Measurements from ENCODE around the gene IL22RA1.

IL22RA1 gene, protein sequence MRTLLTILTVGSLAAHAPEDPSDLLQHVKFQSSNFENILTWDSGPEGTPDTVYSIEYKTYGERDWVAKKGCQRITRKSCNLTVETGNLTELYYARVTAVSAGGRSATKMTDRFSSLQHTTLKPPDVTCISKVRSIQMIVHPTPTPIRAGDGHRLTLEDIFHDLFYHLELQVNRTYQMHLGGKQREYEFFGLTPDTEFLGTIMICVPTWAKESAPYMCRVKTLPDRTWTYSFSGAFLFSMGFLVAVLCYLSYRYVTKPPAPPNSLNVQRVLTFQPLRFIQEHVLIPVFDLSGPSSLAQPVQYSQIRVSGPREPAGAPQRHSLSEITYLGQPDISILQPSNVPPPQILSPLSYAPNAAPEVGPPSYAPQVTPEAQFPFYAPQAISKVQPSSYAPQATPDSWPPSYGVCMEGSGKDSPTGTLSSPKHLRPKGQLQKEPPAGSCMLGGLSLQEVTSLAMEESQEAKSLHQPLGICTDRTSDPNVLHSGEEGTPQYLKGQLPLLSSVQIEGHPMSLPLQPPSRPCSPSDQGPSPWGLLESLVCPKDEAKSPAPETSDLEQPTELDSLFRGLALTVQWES
- 0 reads per million in 3 experiments for total RNA-seq

DNA sequence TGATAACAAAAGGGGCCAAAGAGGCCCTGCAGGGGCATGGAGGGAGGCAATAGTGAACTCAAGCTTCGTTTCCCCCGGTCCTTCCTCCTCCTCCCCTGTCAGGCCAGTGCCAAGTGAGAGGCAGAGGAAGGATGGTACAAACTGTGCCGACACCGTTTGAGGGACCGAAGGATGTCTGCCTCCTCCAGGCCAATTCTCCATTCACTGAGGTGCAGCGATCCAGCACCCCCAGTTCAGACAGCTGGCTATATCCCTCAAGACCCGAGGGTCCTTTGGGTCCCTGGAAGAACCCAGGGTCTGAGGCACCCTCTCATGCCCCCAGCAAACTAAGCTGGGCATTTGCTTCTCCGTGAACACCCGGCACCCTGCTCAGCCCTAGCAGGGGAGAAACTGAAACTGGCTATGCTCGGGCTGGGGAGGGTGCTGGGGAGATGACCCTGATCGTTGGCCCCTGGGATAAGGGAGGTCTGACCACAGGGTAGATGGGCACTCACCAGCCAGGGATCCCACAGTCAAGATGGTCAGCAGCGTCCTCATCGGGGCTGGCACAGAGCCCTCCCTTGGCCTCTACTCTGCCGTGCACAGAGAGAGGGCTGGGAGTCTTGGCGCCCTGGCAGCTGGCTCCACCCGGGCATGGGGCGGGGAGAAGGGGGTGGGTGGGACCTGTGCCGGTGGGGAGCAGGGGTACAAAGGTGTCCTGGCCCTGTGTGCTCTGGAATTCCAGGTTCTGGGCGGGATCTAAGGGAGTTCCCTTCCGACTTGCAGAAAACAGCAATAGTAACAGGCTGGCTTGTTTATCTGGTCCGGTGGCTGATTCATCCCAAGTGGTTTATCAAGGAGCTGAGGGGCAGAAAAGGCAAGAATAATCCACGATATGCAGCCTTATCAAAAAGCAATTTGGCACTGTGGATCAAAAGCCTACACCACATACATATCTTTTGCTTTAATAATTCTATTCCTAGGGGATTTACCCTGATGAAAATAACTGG lies at the start of gene IL22RA1:
Gene IL22RA1 (minus strand): TSS at position 595 of the 989 bp plus-strand sequence. CDS start 58 bp downstream, at position 537.
- no peak for DNase-seq

DNA sequence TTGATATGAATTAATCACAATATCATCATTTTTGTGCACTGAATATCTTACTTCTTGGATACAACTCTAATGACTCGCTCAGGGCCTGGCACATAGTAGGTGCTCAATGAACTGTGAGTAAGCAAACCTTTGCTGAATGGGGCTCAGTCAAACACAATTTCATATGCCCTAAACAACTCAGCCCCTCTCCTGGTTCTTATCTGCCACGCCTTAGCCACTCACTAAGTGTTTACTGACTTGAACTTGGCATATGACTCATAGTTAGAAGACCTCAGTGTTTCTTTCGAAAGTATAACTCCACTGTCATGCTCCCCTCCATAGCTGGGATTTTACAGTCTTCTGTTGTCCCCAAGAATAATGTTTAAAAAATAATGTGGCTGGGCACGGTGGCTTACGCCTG lies 48.9 kb upstream of the IL22RA1 start:
- no peak for DNase-seq

DNA sequence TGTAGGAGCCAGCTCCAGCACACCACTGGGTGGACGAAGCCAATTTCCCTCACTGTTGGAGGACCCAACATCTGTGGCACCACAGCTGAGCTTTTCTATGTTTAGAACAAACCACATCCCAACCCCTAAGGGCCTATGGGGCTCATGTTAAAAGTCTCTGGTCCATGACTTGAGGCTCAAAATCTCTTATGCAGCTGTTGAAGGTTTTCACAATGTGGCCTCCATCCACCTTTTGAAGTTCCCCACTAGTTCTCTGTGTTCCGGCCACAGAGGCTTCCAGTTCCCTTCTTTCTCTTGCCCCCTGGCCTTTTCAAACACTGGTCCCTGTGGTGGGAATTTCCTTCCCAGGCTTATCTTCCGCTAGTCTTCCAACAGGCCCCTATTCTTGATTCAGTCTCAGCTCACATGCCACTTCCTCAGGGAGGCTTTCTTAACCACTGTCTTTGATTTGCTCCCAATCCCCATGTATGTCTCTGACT lies 48.1 kb upstream of the IL22RA1 start:
- DNase-seq, result no peak

DNA sequence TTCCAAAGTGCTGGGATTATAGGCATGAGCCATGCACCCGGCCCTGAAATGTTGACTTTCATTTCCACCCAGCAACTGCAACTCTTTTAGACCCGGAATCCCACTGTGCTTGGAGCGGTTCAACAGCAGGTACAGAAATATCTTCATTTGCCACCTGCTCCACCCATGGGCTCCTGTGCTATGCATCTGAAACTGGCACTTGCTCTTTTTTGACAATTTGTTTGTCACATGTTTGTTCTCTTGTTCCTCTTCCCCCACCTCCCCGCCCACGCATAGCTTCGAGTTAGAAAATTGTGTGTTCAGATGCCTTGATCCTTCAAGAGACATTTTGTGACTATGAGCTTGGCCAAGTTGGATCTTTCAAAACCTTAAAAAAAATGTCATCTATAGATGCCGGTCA lies 46.6 kb upstream of the IL22RA1 start:
- no peak for DNase-seq

DNA sequence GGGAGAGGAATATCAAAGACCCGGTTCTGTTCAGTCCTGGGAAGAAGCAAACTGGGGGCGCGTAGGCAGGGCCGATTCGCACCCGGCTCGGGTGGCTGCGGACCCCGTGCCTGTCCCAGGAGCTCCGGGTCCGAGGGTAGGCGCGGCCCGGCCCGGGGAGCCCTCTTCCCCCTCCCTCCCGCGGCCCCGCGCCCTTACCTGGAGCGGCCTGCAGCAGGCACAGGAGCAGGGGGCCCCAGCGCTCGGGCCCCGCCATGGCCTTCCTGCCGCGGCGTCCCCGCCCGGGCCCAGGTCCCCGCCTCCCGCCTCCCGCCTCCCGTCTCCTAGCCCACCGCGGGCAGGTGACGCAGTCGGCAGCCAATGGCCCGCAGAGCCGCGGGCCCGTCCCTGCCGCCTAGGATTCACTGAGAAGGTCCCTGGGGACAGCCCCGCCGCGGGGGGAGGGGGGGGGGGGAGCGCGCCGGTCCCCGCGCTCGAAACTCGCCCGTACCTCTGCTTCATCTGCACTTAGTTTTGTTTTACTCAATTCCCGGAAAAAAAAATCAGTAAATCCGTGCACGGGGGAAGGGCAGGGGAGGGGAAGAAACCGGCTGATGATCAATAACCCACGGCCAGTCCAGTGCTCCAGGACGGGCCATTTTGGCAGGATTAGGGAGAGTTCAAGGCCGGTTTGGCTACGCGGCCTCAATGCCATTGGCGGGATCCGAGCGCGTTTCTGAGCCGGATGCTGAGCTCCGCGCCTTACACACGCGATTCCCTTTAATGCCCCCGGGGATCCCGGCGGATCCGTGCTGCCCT lies 44.3 kb upstream of the IL22RA1 start, which contains the start of gene IFNLR1:
Gene IFNLR1 (minus strand): TSS at position 297 of the 798 bp plus-strand sequence. CDS start 41 bp downstream, at position 256.
- DNase-seq, result peak; percentile 52

DNA sequence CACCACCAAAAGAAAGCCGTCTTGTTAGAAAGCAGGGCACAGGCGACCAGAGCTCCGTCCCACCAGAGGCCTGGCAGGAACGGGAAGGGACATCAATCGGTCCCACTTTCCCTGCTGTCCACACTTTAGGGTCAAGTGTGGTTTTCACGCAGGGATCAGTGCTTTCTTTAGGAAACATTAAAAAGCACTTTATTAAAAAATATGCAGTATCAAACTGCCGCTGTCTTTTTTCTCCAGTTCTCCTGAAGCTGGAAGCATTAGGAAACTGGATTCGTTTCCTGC lies 43.7 kb upstream of the IL22RA1 start:
- DNase-seq, result no peak

DNA sequence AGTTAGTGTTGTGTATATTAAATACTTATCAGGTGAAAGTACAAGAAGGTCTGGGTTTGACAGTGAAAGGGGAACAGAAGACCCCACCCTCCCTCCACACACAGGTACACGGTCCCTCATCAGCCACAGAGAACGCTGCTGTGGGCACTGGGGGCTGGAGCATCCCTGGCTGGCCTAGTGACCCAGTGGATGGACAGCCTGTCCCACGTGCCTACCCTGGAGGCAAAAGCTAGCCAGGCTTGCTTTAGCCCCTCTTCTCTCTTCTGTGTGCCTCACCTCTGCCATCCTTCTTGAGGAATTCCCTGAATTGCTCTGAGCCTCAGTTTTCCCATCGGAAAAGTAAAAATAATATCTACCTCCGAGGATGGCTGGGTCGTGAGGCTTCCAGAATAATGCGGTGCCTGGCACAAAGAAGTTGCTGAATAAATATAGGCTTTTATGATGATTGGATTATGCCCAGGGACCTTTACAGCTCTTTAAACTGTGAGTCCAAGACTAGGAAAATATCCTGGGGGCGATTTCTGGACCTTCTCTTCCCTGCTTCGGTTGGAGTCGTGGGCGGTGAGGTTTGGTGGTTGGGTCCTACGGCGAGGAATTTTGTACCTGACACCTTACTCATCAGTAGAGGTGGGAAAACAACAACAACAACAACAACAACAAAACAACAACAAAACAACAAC lies 43.2 kb upstream of the IL22RA1 start:
- DNase-seq, result no peak

DNA sequence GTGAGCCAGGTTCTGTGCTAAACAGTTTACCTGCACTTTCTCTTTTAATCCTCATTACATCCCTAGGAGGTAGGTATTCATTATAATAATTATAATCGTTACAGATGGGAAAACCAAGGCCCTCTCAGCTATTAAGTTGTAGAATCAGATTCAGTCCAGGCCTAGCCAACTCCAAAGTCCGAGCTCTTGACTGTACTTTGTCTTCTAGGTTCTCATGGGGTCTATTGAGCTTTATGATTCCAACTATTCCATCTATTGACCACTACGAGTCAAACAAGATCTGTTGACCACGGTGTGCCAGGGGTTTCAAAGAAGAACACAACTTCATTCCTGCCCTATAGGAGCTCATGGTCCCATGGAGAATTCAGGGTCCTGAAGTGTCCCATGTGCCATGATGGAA lies 42.1 kb upstream of the IL22RA1 start:
- no peak for DNase-seq

DNA sequence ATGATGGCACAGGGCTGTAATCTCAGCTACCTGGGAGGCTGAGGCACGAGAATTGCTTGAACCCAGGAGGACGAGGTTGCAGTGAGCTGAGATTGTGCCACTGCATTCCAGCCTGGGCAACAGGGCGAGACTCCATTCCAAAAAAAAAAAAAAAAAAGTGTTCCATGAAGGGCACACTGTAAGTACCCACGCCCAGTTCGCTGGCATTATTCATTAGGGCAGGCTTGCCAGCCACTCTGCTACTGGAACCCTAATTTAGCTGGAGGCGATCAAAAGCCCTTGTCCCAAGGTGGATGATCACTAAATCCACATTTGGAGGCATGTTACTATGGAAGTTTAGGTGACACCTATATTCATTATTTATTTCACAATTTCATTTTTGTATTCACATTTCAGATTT lies 39.1 kb upstream of the IL22RA1 start:
- no peak for DNase-seq

DNA sequence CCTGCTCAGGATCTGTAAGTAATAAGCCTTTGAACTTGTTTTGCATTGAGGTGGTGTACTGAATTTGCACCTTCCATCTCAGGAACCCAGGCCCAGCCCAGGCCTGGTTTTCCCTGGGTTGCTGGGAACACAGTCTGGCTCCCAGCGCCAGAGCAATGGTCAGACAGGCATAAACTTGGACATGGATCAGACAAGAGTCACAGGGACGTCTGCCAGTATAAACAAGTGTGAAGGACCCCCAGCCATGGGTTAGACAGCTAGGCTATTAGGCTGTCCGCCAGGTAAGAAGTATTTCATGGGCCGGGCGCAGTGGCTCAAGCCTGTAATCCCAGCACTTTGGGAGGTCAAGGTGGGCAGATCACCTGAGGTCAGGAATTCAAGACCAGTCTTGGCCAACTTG lies 38.7 kb upstream of the IL22RA1 start:
- no peak for DNase-seq

DNA sequence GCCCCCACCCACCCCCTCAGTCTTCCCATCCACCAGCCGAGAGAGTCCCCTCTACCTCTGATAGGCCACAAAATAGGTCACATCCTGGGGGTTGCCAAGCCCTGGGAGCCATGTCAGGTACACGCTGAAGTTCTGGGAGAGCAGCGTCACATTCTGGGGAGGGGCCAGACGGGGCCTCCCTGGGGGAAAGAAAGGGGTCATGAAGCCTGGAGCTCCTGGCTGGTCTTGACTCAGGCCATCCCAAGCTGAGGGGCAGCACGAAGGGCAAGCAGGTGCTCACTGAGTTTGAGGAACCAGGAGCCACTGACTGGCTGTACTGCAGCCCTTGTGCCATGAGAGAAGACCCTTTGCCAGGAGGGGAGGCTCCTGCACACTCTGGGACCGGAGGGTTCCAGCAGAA lies 37.7 kb upstream of the IL22RA1 start:
- no peak for DNase-seq

DNA sequence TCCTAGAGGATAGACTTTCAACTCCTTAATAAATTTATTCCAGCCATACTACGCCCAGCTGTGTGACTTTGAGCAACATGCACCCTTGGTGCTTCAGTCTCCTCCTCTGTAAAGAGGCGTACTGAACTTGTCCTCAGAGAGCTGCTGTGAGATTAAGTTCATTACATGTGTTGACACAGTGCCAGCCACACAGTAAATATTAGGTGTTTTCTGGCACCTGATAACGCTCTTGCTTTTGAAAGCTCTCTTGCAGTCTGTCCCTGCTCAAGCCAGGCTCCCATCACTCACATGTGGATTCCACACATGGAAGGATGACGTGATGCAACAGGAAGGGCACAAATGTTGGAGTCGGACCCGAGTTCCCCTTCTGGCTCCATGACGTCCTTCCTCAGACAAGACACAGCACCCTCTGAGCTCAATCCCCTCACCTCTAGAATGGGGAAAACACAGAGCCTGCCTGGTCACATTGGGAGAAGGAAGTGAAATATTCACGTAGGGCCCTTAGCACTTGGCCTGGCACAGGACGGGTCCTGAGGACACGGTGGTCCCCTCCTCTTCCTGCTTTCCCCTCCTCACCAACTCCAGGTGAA lies 36.4 kb upstream of the IL22RA1 start:
- DNase-seq, result no peak

DNA sequence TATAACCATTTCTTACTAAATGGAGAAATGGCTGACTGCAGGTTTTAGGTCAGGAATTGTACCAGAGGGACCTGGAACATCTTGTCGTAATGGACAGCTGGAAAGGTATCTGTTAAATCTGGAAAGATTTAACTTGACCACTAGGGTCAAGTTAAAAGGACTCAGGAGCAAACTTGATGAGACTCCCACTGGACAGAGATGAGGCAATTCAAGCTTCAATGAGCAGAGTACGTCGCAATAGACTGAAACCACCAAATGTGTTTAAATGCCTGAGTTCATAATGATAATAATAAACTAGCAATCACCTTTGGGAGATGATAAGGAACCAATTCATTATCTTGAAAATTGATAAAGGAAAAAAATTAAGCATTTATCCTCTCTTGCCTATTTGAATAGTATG lies 35.5 kb upstream of the IL22RA1 start:
- no peak for DNase-seq

DNA sequence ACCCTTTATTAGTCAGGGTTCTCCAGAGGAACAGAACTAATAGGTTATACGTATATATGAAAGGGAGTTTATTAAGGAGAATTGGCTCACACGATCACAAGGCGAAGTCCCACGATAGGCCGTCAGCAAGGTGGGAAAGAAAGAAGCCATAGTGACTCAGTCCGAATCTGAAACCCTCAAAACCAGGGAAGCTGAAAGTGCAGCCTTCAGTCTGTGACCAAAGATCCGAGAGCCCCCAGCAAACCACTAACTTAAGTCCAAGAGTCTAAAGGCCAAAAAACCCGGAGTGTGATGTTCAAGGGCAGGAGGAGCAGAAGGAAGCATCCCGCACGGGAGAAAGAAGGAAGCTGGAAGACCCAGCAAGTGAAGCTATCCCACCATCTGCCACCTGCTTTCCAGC lies 34.2 kb upstream of the IL22RA1 start:
- no peak for DNase-seq

DNA sequence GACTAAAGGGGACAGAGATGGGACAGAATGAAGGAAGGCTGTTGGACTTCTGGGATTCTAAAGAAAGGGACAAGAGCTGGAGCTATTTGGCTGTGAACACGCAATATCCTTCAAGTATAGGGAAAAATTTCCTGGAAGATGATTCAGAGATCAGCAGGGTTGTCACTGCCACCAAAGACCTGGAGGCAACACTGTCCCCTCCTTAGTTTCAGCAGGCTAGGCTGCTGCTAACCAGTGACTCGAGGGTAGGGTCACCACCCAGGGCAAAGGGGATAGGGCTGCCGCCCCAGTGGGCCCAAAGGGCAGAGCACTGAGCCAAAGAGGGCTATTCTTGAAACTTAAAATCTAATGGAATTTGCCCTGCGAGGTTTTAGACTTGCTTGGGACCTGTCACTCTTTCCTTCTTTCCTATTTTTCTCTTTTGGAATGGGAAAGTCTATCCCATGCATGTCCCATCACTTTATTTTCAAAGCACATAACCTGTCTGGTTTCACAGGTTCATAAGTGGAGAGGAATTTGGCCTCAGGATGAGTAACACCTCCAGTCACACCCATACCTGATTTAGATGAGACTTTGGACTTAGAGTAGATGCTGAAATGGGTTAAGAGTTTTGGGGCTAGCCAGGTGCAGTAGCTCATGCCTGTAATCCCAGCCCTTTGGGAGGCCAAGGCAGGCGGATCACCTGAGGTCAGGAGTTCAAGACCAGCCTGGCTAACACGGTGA lies 32.3 kb upstream of the IL22RA1 start:
- DNase-seq, result no peak

DNA sequence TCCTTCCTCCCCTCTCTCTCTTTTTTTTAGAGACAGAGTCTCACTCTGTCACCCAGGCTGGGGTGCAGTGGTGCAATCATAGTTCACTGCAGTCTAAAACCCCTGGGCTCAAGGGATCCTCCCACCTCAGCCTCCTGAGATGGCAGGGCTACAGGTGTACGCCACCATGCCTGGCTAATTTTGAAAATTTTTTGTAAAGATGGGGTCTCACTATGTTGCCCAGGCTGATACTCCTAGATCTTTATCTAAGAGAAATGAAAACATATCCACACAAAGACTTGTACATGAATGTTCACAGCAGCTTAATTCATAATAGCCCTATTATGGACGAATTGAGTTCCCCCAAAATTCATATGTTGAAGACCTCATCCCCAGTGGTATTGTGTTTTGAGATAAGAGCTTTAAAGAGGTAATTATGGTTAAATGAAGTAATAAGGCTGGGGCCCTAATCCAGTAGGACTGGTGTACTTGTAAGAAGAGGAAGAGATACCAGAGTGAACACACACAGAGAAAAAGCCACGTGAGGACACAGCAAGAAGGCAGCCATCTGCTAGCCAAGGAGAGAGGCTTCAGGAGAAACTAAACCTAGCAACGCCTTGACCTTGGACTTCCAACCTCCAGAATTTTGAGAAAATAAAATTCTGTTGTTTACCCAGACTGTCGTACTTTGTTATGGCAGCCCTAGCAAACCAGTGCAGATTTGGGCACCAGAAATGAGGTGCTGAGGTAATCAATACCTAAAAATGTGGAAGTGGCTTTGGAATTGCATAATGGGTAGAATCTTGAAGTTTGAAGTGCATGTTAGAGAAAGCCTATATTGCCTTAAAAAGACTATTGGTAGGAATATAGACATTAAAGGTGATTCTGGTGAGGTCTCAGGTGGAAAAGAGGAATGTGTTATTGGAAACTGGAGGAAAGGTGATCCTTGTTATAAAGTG lies 31.0 kb upstream of the IL22RA1 start:
- no peak for DNase-seq

DNA sequence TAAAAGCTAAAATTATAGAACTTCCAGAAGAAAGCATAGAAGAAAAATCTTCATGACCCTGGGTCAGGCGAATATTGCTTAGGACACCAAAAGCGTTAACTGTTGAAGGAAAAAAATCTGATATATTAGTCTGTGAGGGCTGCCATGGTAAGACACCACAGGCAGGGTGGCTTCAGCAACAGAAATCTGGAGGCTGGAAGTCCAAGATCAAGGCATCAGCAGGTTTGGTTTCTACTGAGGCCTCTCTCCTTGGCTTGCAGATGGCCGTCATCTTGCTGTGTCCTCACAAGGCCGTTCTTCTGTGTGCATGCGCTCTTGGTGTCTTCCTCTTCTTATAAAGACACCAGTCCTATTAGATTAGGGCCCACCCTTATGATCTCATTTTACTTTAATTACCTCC lies 29.7 kb upstream of the IL22RA1 start:
- no peak for DNase-seq

DNA sequence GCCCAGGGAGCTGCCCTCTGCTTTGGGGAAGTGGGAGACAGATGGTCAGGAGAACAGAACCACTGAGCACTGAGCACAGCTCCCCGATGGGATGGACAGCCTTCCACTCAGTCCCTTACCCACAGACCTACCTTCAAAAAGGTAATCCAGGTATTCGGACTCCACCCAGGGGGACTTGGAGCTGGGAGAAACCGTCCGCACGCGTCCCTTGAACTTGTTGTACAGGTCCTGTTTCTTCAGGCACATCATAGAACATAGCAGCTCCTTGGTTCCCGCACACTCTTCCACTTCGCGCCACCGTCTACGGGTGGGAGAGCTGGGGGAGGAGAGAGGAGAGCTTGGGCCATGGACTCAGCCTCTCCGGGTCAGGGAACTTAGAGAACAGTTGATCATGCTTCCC lies 26.3 kb upstream of the IL22RA1 start:
- no peak for DNase-seq

DNA sequence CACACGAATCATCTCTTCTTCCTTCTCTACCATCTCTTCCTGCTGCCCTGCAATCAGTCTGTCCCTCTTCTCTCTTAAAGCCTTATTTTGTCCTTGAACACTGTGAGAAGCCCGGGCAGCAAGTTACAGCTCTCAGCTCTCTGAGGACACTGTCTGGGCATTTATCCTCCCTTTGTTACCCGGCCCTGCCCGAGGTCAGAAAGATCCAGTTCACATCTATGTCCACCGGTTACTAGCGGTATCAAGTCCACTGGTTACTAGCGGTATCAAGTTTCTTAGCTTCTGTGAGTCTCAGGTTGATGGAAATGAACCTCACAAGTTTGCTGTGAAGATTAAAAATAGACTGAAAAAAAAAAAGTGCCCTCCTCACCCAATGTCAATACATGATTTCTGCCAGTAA lies 25.3 kb upstream of the IL22RA1 start:
- no peak for DNase-seq

DNA sequence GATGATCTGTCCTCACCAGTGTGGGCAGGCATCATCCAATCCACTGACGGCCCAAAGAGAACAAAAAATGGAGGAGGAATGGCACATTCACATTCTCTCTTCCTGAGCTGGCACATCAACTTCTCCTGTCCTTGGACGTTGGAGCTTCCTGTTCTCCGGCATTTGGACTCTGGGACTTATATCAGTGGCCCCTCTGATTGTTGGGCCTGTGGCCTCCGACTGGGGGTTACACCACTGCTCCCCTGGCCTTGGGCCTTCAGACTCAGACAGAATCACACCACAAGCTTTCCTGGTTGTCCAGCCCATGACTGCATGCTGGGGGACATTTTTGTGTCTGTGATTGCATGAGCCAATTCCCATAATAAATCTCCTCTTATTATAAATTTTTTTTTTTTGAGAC lies 24.1 kb upstream of the IL22RA1 start:
- DNase-seq, result no peak

All from central memory CD4-positive, alpha-beta T cell (primary cell).